Stimulated activated CD4-positive, alpha-beta T cell treated with anti-CD3 and anti-CD28 coated beads, TNF-alpha, amount 100 ng/mL, for 1 hour (primary cell): Measurements from ENCODE around the gene PSMB5.
A peak's percentile ranks its signal among the peaks of the same experiment; 100 is the strongest.

Source experiments
- DNase-seq, 3 donors: peaks; one replicate each; pipeline ENCODE4 v3.0.0-alpha.2; 2020; ENCODE audit warnings: low read depth in 3 of 3, low spot score in 1 of 3

The PSMB5 gene

DNA sequence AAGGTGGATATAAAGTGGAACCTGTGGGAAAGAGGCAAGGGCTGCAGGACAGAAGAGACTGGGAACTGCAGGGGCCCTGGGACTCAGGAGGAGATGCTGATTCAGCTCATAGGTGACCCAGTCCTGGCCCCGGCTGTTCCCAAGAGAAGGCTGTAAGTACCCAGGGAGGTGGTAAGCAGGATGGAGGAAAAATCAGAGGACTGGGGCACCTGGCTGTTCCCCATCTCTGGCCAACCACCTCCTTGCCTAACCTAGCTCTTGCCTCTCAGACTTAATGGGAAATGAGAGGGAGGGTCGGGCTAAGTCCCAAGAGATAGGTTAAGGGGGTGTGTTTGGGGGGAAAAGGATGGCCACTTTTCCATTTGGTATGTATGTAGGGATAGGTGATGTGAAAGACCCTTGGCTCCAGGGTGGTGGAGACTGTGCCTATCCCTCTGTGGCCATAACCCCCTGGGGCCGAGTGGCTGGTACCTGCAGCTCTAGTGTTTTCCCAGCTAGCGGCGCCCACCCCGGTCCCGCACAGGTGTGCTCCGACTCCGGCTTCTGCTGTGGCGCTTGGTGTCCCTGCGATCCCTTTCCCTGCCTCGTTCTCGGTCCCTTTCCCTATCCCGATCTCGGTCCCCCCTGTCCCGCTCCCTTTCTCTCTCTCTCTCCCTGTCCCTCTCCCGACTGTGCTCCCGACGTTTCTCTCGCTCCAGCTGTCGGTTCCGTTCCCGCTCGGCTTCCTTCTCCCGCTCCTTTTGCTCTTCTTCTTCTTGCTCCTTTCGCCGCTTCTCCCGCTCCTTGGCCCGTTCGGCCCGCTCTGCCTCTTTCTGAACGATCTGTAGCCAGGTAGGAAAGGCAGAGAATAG, 24.2 kb upstream of the PSMB5 start:
- no peak for DNase-seq

GRCh38 chr14:23057757-23058653, 23.3 kb upstream of the PSMB5 start:
- DNase-seq = peak; percentile 71 to 85 (median 74)

DNA sequence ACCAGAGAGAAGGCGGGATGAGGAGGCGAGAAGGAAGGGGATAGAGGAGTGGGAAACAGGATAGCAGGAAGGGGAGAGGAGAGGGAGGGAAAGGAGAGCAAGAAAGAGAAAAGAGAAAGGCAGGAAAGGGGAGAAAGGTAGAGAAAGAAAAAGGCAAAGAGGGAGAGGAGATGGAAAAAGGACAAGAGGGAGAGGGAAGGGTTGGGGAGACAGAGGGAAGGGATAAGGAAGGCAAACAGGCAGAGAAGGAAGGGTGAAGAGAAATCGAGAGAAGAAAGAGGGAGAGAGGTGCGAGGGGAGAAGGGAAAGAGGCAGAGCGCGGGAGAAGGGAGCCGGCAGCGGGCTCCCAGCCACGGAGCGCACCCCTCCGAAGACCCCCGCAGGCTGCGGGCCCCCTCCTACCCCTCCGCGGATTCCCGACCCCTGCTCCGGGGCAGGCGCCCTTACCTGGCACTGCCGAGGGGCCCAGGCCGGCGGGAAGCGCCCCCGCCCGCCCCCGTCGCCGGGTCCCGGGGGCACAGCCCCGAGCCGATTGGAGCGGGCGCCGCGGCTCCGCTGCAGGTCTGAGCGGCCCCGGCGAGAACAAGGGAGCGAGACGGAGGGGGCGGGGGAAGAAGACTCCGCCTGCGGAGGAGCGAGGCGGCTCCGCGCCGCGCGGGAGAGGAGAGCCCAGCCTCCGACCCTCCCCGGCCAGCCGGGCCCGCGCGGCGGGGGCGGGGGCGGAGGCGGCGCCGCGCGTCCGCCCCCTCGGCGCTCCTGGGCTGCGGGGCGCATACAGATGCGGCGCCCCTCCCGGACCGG, 22.5 kb upstream of the PSMB5 start, which contains the start of gene CDH24:
Gene CDH24 (minus strand): TSS at position 565 of the 801 bp plus-strand sequence. CDS start 1,787 bp downstream, outside the sequence.
- peak; percentile 22 to 49 (median 32) for DNase-seq

DNA sequence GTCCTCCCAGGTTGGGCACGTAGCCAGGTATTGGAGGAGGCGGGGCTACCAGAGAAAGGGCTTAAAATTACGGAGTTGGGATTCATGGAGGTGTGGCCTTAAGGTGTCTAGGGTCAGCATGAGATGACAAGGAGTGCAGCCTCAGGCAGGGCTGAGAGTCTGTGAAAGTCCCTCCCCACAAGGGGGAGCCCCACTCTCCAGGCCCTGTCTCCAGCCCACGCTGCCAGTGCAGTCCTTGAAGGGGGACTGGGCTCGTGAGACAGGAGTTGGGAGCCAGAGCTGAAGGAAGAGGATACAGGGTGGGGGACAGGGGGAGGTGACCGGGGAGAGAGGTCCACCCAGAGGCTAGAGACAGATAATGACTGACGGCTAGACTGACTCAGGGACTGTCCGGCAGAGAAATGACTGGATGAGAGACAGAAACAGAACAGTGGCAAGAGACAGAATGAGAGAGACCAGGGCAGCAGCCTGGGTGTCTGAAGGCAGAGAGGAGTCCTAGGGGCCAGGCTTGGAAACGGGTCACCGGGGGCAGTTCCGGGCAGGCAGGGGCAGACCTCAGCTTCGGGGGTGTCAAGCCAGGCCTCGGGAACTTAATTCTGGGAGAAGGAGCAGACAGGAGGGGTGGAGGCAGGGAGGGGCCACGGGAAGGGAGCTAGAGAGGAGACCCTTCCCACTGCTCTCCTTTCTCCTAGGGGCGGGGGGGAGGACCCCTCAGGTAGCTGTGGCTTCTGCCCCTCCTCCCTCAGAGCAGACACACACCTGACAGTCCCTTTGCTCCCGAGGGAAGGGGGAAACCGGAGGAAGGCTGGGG, 21.6 kb upstream of the PSMB5 start:
- peak; percentile 26 to 42 (median 32) for DNase-seq

DNA sequence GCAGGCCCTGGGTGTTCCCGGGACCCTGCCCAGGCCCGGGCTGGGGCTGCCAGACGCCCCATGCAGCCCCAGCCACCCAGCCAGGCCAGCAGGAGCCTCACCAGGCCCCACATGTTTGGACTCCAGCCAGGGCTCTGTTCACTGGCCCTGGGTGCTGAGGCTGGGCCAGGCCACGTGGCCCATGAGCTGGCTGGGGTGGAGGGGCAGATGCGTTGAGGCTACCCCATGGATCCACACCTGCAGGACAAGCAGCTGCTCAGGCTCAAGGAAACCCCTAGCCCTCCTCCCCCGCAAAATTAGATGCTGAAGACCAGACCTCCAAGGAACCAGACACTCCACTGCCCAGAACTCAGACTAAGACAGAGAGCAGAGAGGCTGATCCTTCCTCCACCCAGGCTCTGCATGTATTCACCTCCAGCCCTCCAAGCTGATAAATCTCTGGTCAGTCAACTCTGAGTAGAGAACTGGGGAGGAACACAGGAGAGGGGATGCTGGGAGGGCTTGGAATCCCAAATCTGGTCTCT, 21.0 kb upstream of the PSMB5 start:
- no peak for DNase-seq

DNA sequence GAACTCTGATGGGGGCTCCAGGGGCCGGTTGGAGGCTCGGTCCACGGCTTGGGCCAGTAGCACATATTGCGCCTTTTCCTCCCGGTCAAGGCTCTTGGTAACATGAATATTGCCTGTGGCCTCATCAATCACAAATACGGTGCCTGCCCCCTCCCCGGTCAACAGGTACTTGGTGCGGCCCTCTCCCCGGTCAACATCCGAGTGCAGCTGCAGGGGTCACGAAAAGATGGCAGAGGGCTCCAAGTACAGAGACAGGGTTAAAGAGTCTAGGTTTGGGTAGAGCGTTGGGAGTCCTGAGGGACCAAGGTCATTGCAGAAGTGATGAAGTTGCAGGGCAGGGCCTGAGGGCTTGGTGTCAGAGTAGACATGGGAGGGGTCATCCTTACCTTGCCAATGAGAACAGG, 20.4 kb upstream of the PSMB5 start:
- no peak for DNase-seq

GRCh38 chr14:23054000-23054811, 19.5 kb upstream of the PSMB5 start:
- no peak for DNase-seq

DNA sequence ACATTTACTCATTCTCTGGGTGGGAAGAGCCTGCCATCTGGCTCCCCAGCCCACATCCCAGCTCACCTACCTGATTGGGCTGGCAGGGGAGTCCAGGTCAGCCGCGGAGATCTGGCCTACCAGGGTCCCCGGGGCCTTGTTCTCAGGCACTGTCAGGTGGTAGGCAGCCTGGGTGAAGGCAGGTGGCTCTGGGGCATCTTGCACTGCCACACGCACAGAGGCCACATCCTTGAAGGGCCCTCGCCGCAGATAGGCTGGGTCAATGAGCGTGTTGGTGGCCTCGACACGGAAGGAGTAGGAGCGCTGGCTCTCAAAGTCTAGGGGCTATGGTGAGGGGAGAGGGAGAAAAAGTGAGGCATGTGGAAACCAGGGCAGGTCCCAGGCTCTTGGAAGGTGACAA, 18.7 kb upstream of the PSMB5 start:
- DNase-seq = no peak

GRCh38 chr14:23052671-23053070, 18.0 kb upstream of the PSMB5 start:
- no peak for DNase-seq

GRCh38 chr14:23052182-23052623, 17.5 kb upstream of the PSMB5 start:
- DNase-seq = no peak

GRCh38 chr14:23051141-23052057, 16.7 kb upstream of the PSMB5 start:
- DNase-seq = no peak

DNA sequence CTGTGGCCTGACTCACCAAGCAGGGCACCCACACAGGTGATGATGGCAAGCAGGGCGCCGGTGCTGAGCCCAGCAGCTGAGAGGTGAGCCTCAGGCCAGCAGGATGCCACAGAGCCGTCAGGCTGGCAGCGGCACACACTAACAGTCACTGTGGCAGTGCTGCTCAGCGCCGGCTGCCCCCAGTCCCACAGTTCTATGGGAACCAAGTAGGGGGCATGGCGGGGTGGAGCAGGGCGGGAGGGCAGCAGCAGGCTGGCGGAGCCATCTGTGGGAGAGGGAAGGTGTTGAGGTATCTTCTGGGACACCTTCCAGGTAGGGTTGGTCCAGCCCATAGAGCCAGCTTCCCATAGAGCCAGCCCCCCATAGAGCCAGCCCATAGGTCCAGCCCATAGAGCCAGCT, 14.3 kb upstream of the PSMB5 start:
- DNase-seq = no peak

GRCh38 chr14:23047751-23048693, 13.3 kb upstream of the PSMB5 start:
- DNase-seq = no peak

GRCh38 chr14:23047034-23047634, 12.4 kb upstream of the PSMB5 start:
- no peak for DNase-seq

- no peak for DNase-seq
Measured at GRCh38 chr14:23045419-23046357, 11.0 kb upstream of the PSMB5 start.
